Endothelial cell (in vitro differentiated cells): ENCODE measurements around the gene DPYD. TPM values are rescaled to one million over a fixed set of nuclear protein-coding genes. Genes with fewer than 3 reads are reported as not detected.

Source experiments
- DNase-seq: peaks from one replicate; pipeline ENCODE4 v3.0.0; 2021; ENCODE audit warnings: low spot score
- H3K27ac Mint-ChIP-seq: one replicate; pipeline ENCODE4 v1.8.0; 2021; ENCODE audit warnings: mixed read lengths, inconsistent platforms; ENCODE audit not compliant: unreplicated experiment
- H3K27me3 Mint-ChIP-seq: one replicate; pipeline ENCODE4 v1.8.0; 2021; ENCODE audit warnings: mild to moderate bottlenecking, moderate library complexity, mixed read lengths, inconsistent platforms; ENCODE audit not compliant: unreplicated experiment
- H3K36me3 Mint-ChIP-seq: one replicate; pipeline ENCODE4 v1.8.0; 2021; ENCODE audit warnings: mild to moderate bottlenecking, low read depth, mixed read lengths, inconsistent platforms; ENCODE audit not compliant: unreplicated experiment
- H3K4me1 Mint-ChIP-seq: one replicate; pipeline ENCODE4 v1.8.0; 2021; ENCODE audit warnings: mild to moderate bottlenecking, mixed read lengths, inconsistent platforms; ENCODE audit not compliant: unreplicated experiment
- H3K4me3 Mint-ChIP-seq: one replicate; pipeline ENCODE4 v1.8.0; 2021; ENCODE audit warnings: mild to moderate bottlenecking, mixed read lengths, inconsistent platforms; ENCODE audit not compliant: unreplicated experiment
- H3K9me3 Mint-ChIP-seq: one replicate; pipeline ENCODE4 v1.8.0; 2021; ENCODE audit warnings: mixed read lengths, inconsistent platforms; ENCODE audit not compliant: unreplicated experiment
- CTCF ChIP-seq: fragments of 200-600 bp; sonication (generic); IDR thresholded peaks from one replicate; pipeline ENCODE4 v1.5.0; 2021; ENCODE audit warnings: antibody characterized with exemption; ENCODE audit not compliant: unreplicated experiment
- total RNA-seq: library from RNA; stranded (reverse); fragmentation: NEBNext Ultra II Directional; extraction: Animal tissue kit (Norgen Biotek cat#: 25700); gene quantifications from one replicate; pipeline ENCODE4 v1.2.1, GENCODE V29; 2021; ENCODE audit not compliant: unreplicated experiment

Gene DPYD
- total RNA-seq, 1 donor from 2014 or later = 3.4 TPM

GRCh38 chr1:97632776-97633175, 288.1 kb downstream of the DPYD start:
- no peak for DNase-seq
- peaks cover 15% of the 10 kb centered on the region for H3K4me1 Mint-ChIP-seq
- no peak overlapping the region for H3K4me3 Mint-ChIP-seq
- H3K27ac Mint-ChIP-seq = no peak overlapping the region
- H3K9me3 Mint-ChIP-seq = no peaks in the 10 kb centered on the region
- H3K27me3 Mint-ChIP-seq = peaks cover 2% of the 10 kb centered on the region
- H3K36me3 Mint-ChIP-seq = no peaks in the 10 kb centered on the region
- no peak for TF ChIP-seq CTCF

- no peak overlapping the region for H3K4me3 Mint-ChIP-seq
- H3K27ac Mint-ChIP-seq = no peak overlapping the region
- H3K36me3 Mint-ChIP-seq = no peaks in the 10 kb centered on the region
- no peaks in the 10 kb centered on the region for H3K9me3 Mint-ChIP-seq
- peaks cover 2% of the 10 kb centered on the region for H3K27me3 Mint-ChIP-seq
- no peak for TF ChIP-seq CTCF
- peaks cover 15% of the 10 kb centered on the region for H3K4me1 Mint-ChIP-seq
- no peak for DNase-seq
Measured at GRCh38 chr1:97632075-97632474, 288.8 kb downstream of the DPYD start.

GRCh38 chr1:97630948-97631347, 289.9 kb downstream of the DPYD start:
- Mint-ChIP-seq H3K27me3 (peaks cover 2% of the 10 kb centered on the region), H3K9me3 (no peaks in the 10 kb centered on the region), H3K4me3 (no peak overlapping the region), H3K4me1 (peaks cover 19% of the 10 kb centered on the region), H3K36me3 (no peaks in the 10 kb centered on the region), H3K27ac (no peak overlapping the region)
- TF ChIP-seq CTCF = no peak
- DNase-seq = no peak

GRCh38 chr1:97630281-97630680, 290.6 kb downstream of the DPYD start:
- H3K4me3 Mint-ChIP-seq = no peak overlapping the region
- peaks cover 19% of the 10 kb centered on the region for H3K4me1 Mint-ChIP-seq
- H3K27me3 Mint-ChIP-seq = peaks cover 2% of the 10 kb centered on the region
- peak; percentile 6 for DNase-seq
- TF ChIP-seq CTCF = no peak
- H3K9me3 Mint-ChIP-seq = no peaks in the 10 kb centered on the region
- no peak overlapping the region for H3K27ac Mint-ChIP-seq
- no peaks in the 10 kb centered on the region for H3K36me3 Mint-ChIP-seq

- DNase-seq = no peak
- no peaks in the 10 kb centered on the region for H3K36me3 Mint-ChIP-seq
- H3K4me1 Mint-ChIP-seq = peaks cover 7% of the 10 kb centered on the region
- no peaks in the 10 kb centered on the region for H3K27me3 Mint-ChIP-seq
- H3K27ac Mint-ChIP-seq = no peak overlapping the region
- TF ChIP-seq CTCF = no peak
- H3K4me3 Mint-ChIP-seq = no peak overlapping the region
- H3K9me3 Mint-ChIP-seq = no peaks in the 10 kb centered on the region
Measured at GRCh38 chr1:97623220-97623619, 297.6 kb downstream of the DPYD start.
